ENCODE results near the gene ITSN2. TPM values are rescaled to one million over a fixed set of nuclear protein-coding genes. Genes with fewer than 3 reads are reported as not detected.

Gene ITSN2
- total RNA-seq, 1 donor from 2014 or later = 19.6 TPM

- no peaks in the 10 kb centered on the region for H3K4me1 Mint-ChIP-seq
- no peak for DNase-seq (ENCODE audit: low spot score in 2 of 2, unreplicated experiment in 2 of 2)
- H3K36me3 Mint-ChIP-seq = peaks cover 11% of the 10 kb centered on the region
- no peak overlapping the region for H3K27ac Mint-ChIP-seq
- H3K4me3 Mint-ChIP-seq = no peak overlapping the region
- TF ChIP-seq CTCF (IDR thresholded peaks at IDR 0.05; ENCODE audit: unreplicated experiment) = no peak
- peaks cover 17% of the 10 kb centered on the region for H3K9me3 Mint-ChIP-seq
- no peaks in the 10 kb centered on the region for H3K27me3 Mint-ChIP-seq (ENCODE audit: low read depth)
These were observed 169.8 kb downstream of the ITSN2 start for GRCh38 chr2:24190503-24190902.

- no peak for TF ChIP-seq CTCF (IDR thresholded peaks at IDR 0.05; ENCODE audit: unreplicated experiment)
- no peak overlapping the region for H3K27ac Mint-ChIP-seq
- no peaks in the 10 kb centered on the region for H3K27me3 Mint-ChIP-seq (ENCODE audit: low read depth)
- no peak for DNase-seq (ENCODE audit: low spot score in 2 of 2, unreplicated experiment in 2 of 2)
- peaks cover 11% of the 10 kb centered on the region for H3K36me3 Mint-ChIP-seq
- H3K4me3 Mint-ChIP-seq = no peak overlapping the region
- H3K9me3 Mint-ChIP-seq = peaks cover 17% of the 10 kb centered on the region
- no peaks in the 10 kb centered on the region for H3K4me1 Mint-ChIP-seq
These were observed 170.8 kb downstream of the ITSN2 start for GRCh38 chr2:24189551-24189950.

GRCh38 chr2:24183366-24184069 is 176.8 kb downstream of the ITSN2 start:
- DNase-seq (ENCODE audit: low spot score in 2 of 2, unreplicated experiment in 2 of 2) = no peak
- H3K27me3 Mint-ChIP-seq (ENCODE audit: low read depth) = no peaks in the 10 kb centered on the region
- no peak overlapping the region for H3K4me3 Mint-ChIP-seq
- TF ChIP-seq CTCF (IDR thresholded peaks at IDR 0.05; ENCODE audit: unreplicated experiment) = no peak
- no peak overlapping the region for H3K27ac Mint-ChIP-seq
- H3K9me3 Mint-ChIP-seq = peaks cover 13% of the 10 kb centered on the region
- H3K4me1 Mint-ChIP-seq = no peaks in the 10 kb centered on the region
- peaks cover 11% of the 10 kb centered on the region for H3K36me3 Mint-ChIP-seq

GRCh38 chr2:24182507-24182906 is 177.8 kb downstream of the ITSN2 start:
- Mint-ChIP-seq H3K9me3 (peaks cover 8% of the 10 kb centered on the region), H3K4me1 (no peaks in the 10 kb centered on the region), H3K4me3 (no peak overlapping the region), H3K27ac (no peak overlapping the region), H3K36me3 (peaks cover 6% of the 10 kb centered on the region), H3K27me3 (ENCODE audit: low read depth) (no peaks in the 10 kb centered on the region)
- no peak for DNase-seq (ENCODE audit: low spot score in 2 of 2, unreplicated experiment in 2 of 2)
- no peak for TF ChIP-seq CTCF (IDR thresholded peaks at IDR 0.05; ENCODE audit: unreplicated experiment)

- DNase-seq (ENCODE audit: low spot score in 2 of 2, unreplicated experiment in 2 of 2) = no peak
- H3K27ac Mint-ChIP-seq = no peak overlapping the region
- peaks cover 1% of the 10 kb centered on the region for H3K9me3 Mint-ChIP-seq
- no peaks in the 10 kb centered on the region for H3K4me1 Mint-ChIP-seq
- no peaks in the 10 kb centered on the region for H3K27me3 Mint-ChIP-seq (ENCODE audit: low read depth)
- TF ChIP-seq CTCF (IDR thresholded peaks at IDR 0.05; ENCODE audit: unreplicated experiment) = no peak
- no peak overlapping the region for H3K4me3 Mint-ChIP-seq
- no peaks in the 10 kb centered on the region for H3K36me3 Mint-ChIP-seq
These were observed 178.5 kb downstream of the ITSN2 start for GRCh38 chr2:24181849-24182248.
